Non-pigmented ciliary epithelial cell (primary cell): ENCODE results near the gene GLRX5.
A peak's percentile ranks its signal among the peaks of the same experiment; 100 is the strongest.

Experiments
- DNase-seq: peaks from one replicate; pipeline ENCODE4 v3.0.0-alpha.2; 2010; ENCODE audit warnings: low read depth

The GLRX5 gene

GRCh38 chr14:95518045-95518751 is 16.7 kb upstream of the GLRX5 start:
- no peak for DNase-seq

GRCh38 chr14:95519699-95520098 is 15.2 kb upstream of the GLRX5 start:
- DNase-seq, result no peak

GRCh38 chr14:95520346-95520745 is 14.5 kb upstream of the GLRX5 start:
- no peak for DNase-seq

- DNase-seq, result no peak
These were observed 13.8 kb upstream of the GLRX5 start for GRCh38 chr14:95521001-95521400.

- DNase-seq, result no peak
These were observed 12.7 kb upstream of the GLRX5 start for GRCh38 chr14:95522116-95522515.

GRCh38 chr14:95522556-95522955 is 12.3 kb upstream of the GLRX5 start:
- DNase-seq, result no peak

- no peak for DNase-seq
These were observed 11.6 kb upstream of the GLRX5 start for GRCh38 chr14:95523051-95523814.

GRCh38 chr14:95523815-95524448 is 10.9 kb upstream of the GLRX5 start:
- no peak for DNase-seq

- no peak for DNase-seq
These were observed 9.9 kb upstream of the GLRX5 start for GRCh38 chr14:95524706-95525512.

GRCh38 chr14:95525999-95526398 is 8.9 kb upstream of the GLRX5 start:
- no peak for DNase-seq

GRCh38 chr14:95526483-95527386 is 8.1 kb upstream of the GLRX5 start:
- no peak for DNase-seq

- DNase-seq, result no peak
These were observed 7.4 kb upstream of the GLRX5 start for GRCh38 chr14:95527387-95528002.

- DNase-seq, result no peak
These were observed 5.6 kb upstream of the GLRX5 start for GRCh38 chr14:95529216-95529615.

- no peak for DNase-seq
These were observed 4.2 kb upstream of the GLRX5 start for GRCh38 chr14:95530473-95531276.

- peak; percentile 60 for DNase-seq
These were observed 3.4 kb upstream of the GLRX5 start for GRCh38 chr14:95531473-95531872.

- DNase-seq, result no peak
These were observed 2.9 kb upstream of the GLRX5 start for GRCh38 chr14:95531969-95532368.

- no peak for DNase-seq
These were observed 1.4 kb upstream of the GLRX5 start for GRCh38 chr14:95533391-95533821.

GRCh38 chr14:95533822-95534221 is 1.0 kb upstream of the GLRX5 start:
- no peak for DNase-seq

GRCh38 chr14:95535226-95536021 is 574 bp downstream of the GLRX5 start:
- DNase-seq, result no peak
